KBM-7 (cell line): ENCODE measurements around the gene AKAIN1.

Experiments
- DNase-seq: peaks from one replicate; pipeline ENCODE4 v3.0.0-alpha.2; 2015
- in situ Hi-C: fragments of 300-500 bp; cut with MboI; formaldehyde crosslinking; loops from 2 replicates; pipeline ENCODE4 v1.14.3; 2020; ENCODE audit warnings: low sequenced_read_pairs, low pct_unique_long_range_greater_than_20kb, mixed read lengths

AKAIN1 gene

DNA sequence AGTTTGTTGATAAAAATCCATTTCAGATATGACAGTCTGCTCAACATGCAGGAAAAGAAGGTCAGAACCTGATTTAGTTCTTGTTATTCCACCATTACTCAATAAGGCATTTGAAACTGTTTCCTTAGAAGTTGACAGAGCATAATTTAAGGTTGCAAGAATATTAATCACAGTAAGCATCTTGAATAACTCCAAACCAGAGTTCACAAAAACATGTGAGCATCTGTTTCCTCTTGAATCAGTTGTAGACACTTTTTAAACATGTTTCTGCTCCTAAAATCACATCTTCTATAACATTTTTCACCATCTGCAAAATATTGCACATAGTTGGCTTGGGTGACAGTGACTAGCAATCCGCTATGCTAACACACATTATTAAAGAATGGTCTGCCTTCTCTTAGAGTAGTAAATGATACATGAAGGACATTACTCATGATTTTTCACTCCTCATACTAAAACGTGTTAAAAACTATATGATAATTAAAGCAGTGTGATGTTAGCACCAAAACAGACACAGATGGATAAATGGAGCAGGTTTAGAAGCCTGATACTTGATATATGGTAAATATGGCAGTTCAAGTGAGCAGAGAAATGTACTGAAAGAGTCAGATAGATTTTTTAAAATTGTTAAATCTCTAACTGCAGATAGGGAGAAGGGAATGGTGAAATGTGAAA lies 30.3 kb downstream of the AKAIN1 start:
- in situ Hi-C loops: no loop called here
- no peak for DNase-seq

DNA sequence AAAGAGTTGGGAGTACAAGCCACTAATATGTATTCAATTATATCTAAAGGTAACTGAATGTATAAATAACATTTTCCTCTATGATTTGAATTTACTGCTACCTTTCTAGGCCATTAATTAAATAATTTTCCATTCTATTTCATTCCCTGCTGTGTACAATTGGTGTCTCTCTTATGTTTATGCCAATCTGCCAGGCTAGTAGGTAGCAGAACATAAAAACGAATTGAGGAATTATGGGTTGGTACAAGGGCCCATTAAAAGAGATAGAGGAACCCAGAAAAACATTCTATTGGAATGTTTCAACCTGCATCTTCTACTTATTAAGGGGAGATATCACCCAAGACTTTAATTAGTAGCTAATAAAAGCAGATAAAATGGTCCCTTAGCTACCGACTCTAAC lies 32.2 kb downstream of the AKAIN1 start:
- no peak for DNase-seq
- in situ Hi-C loops: no loop called here

DNA sequence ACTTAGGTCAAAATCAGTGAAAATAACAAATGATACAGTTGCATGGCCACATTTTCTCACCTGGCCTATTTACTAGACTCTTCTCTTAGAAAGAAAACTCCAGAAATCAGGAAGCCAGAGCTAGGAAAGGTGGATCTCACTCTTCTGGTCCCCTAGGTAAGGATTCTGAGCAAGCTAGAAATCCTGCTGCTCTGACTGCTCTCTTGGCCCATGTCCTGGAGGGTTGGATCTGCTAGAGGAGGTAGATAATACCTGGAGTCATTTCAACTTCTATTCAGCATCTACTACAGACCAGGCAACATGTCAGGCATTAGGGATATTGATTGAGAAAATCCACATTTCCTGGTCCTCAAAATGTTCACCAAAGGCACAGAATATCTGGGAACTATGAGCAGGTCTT lies 34.9 kb downstream of the AKAIN1 start:
- no peak for DNase-seq
- in situ Hi-C loops: no loop called here

GRCh38 chr18:5159080-5159479 lies 38.0 kb downstream of the AKAIN1 start:
- DNase-seq: no peak
- in situ Hi-C loops: no loop called here

- in situ Hi-C loops: no loop called here
Measured at GRCh38 chr18:5158587-5158986, 38.5 kb downstream of the AKAIN1 start.

GRCh38 chr18:5158172-5158571 lies 38.9 kb downstream of the AKAIN1 start:
- no peak for DNase-seq
- in situ Hi-C loops: no loop called here

More at GRCh38 chr18:5158587-5158986, 38.5 kb downstream of the AKAIN1 start:
- DNase-seq: no peak

- no peak for DNase-seq
- in situ Hi-C loops: no loop called here
Measured at GRCh38 chr18:5155907-5156287, 41.2 kb downstream of the AKAIN1 start.

DNA sequence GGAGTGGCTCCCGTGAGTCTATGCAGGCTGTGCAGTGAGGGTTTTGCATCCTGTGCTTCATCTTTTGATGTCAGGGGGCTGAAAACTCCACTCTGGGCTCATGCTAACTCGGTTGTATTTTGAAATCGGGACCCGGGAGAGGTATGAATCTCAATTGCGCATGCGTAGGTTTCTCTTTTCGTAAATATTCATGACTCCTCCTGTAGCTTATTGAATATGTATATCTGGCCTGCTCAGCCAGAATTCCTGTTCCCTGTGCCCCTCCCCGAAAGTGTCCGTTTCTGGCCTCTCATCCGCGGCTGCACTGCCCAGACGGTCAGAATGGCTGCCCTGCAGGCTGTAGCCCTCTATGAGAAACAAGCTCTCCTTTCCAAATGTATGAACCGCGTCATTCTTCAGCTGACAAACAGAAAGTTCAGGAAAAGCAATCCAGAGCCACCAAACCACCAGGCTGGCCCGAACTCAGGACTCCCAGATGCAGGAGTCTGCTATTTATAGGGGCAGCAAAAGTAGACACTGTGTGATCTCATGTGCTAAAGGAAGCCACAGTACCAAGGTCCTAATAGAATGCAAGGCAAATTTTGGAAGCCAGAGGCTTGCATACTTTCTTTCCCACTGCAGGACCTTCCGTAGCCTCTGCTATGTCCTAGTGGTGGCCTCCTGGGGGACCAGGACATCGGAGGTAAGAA lies 41.7 kb downstream of the AKAIN1 start:
- in situ Hi-C loops: no loop called here
- DNase-seq: no peak

DNA sequence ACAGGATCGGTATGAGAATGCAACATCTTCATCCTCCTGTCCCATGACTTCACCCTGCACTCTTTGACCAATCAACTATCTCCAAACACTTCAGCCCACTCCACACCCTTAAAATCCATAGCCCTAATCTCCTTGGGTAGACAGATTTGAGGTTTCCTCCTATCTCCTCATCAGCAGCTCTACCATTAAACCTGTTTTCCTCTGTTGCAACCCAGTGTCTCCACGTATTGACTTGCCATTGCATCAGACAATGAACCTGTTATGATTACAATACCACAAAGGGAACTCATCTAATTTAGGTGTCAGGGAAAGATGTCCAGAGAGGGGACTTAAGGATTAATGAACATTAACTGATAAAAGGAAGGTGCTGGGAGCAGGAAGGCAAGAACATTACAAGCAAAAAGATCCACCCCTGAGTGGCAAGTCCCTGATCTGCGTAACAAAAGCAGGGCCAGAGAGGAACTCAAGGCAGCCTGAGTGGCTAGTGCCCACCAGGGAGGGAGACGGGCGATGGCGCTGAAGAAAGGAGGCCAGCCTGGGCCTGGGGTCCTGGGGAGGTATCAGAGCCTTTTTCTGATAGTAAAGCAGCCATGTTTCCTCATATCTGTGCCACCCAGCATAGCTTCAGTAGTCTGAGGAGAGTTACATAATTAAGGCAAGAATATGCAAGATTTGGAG lies 44.6 kb downstream of the AKAIN1 start:
- in situ Hi-C loops: no loop called here
- DNase-seq: no peak

DNA sequence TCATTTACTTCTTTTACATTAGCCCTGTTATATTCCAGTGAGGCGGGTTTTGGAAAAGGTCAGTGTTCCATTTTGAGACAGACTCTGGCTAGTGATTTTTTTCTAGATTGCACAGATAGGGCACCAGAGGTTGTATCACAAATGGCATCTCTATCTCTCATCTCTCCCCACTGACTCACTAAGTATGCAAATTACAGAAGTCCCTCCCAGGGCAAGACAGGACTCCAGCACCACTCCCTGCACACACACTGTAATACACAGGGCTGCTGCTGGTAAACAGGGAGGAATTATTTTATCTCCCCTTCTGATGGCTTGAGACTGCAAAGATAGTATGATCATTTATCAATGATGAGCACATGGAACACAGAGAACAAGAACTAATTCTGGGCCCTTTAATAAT lies 46.2 kb downstream of the AKAIN1 start:
- DNase-seq: no peak
- in situ Hi-C loops: no loop called here

GRCh38 chr18:5146093-5146492 lies 51.0 kb downstream of the AKAIN1 start:
- in situ Hi-C loops: no loop called here
- DNase-seq: no peak

DNA sequence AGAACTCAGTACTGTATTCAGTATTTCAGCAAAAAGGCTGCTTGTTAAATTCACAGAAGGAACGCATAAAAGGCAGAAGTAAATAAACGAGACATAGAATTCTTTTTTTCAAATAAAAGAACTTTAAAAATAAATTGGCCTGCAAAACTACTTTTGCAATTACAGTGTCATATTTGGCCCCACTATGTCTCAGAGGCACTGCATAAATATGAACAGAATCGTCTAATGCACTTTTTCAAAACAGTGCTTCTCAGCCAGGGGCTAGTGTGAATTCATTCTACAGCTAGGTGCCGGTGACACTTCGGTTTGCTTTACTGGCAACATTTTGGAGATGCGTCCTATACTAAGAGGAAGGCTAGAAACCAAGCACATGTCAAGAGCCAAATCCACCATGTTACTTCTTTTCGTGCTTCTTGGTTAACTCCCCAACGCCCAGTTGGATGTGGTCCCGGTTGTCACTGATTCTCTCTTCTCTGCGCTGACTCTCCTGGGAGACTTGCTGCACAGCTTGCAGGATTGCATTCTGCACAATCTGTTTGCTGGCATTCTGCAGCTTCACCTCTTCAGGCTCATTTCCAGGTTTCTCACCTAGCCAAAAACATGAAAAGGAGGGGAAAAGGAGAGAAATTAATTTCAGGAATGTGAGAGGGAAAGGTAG lies 51.8 kb downstream of the AKAIN1 start:
- DNase-seq: no peak

DNA sequence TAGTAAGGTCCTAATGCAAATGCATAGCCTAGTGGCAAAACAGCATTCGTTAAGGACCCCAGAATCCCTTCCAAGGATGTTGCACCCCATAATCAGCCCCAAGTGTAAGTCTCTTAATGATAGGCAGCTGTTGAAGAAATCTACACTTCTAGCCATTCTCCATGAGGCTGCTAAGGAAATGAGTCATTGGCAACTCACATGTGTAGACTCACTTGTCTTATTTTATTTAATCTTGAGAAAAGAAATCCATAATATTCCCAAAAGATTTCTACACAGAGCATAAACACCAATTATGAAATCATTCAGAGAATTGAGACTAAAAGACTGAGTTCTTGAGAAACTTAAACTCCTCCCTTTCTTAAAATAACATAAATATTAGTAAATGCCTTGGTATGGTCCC lies 52.4 kb downstream of the AKAIN1 start:
- in situ Hi-C loops: no loop called here
- DNase-seq: no peak

More for the DNA sequence above, 51.8 kb downstream of the AKAIN1 start:
- in situ Hi-C loops: no loop called here

- in situ Hi-C loops: no loop called here
- no peak for DNase-seq
Measured at GRCh38 chr18:5142859-5143258, 54.2 kb downstream of the AKAIN1 start.

DNA sequence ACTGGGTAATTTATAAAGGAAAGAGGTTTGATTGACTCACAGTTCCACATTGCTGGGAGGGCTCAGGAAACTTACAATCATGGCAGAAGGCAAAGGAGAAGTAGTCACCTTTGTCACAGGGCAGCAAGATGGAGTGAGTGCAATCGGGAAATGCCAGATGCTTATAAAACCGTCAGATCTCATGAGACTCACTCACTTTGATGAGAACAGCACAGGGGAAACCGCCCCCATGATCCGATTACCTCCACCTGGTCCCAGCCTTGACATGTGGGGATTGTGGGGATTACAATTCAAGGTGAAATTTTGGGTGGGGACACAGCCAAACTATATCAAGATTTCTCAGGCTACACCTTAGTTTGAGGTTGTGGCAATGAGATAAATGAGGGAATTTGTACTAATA lies 54.9 kb downstream of the AKAIN1 start:
- DNase-seq: no peak
- in situ Hi-C loops: no loop called here

- in situ Hi-C loops: no loop called here
- no peak for DNase-seq
Measured at GRCh38 chr18:5137261-5137660, 59.8 kb downstream of the AKAIN1 start.

DNA sequence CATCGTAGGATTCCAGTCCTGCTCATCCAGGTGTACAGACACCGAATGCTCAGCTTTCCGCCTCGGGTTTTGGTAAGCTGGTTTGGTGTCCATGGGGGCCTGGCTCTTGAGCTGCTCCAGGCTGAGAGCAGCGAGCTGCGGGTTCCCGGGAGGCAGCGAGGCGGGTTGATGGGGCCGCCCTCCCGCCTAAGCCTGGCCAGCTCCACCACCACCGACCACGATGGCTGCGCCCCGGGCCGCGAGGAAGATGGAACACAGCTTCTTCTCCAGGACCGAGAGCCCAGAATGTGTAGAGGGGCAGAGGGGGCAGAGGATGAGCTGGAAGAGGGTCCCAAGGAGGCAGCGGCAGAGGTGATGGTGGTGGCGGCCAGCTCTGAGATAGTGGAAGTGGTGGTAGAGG lies 64.1 kb downstream of the AKAIN1 start:
- no peak for DNase-seq
- in situ Hi-C loops: no loop called here

DNA sequence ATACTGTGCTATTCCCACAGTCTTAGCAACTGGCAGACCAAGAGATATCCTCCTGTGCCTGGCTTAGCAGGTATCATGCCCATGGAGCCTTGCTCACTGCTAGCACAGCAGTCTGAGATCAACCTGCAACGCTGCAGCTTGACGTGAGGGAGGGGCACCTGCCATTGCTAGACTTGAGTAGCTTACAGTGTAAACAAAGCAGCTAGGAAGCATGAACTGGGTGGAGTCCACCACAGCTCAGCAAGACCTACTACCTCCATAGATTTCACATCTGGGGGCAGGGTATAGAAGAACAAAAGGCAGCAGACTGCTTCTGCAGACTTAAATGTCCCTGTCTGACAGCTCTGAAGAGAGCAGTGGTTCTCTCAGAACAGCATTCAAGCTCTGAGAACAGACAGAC lies 74.8 kb downstream of the AKAIN1 start:
- no peak for DNase-seq
- in situ Hi-C loops: no loop called here

DNA sequence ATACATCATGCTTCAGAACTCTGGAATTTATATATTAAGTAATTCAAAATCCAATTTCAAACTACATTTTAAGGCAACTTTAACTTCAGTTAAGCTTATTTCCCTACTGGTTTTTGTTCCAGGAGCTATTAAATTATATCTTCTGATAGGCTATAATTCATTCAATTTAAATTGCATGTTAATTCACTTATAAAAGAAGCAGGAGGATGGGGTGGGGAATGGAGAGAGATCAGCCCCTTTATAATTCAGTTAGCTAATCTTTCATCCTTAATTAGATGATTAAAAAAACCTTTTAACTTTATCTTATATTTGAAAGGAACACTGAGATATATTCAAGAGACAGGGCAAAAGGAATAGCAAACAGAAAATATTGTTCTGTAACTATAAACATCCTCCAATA lies 86.8 kb downstream of the AKAIN1 start:
- DNase-seq: no peak
- in situ Hi-C loops: no loop called here

DNA sequence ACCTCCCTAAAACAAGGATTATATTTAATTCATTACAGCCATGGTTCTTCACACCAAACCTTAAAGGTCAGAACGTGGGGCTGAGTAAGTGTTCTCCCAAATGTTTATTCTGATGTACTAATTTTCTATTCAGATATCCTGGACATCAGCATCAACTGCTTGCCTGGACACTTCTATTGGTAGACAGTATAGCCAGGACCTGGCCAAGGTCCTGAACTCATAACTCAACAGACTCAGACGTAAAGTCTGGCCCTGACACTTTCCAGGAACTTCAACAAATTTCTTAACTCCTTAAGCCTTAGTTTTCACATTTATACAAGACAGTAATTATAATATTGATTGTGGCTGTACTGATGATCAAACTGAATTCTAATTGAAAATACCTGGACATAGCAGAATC lies 89.1 kb downstream of the AKAIN1 start:
- no peak for DNase-seq
- in situ Hi-C loops: no loop called here
